OCI-LY1 (cell line): ENCODE measurements around the gene CGB3.

Experiments
- H2AFZ ChIP-seq: fragments of 200-600 bp; sonication (generic), shearing (Covaris generic); 2 replicates; pipeline ENCODE4 v1.6.0; 2014; ENCODE audit warnings: antibody characterized with exemption, mild to moderate bottlenecking, low read length
- H3F3A ChIP-seq: fragments of 200-600 bp; sonication (generic), shearing (Covaris generic); 2 replicates; pipeline ENCODE4 v1.6.0; 2014; ENCODE audit warnings: mild to moderate bottlenecking, antibody characterized with exemption, low read length, moderate library complexity; ENCODE audit not compliant: insufficient read depth
- H3K27ac ChIP-seq: fragments of 200-600 bp; sonication (generic); 2 replicates; pipeline ENCODE4 v1.5.1; 2014; ENCODE audit warnings: low read length, mixed run types, mild to moderate bottlenecking, low read depth; ENCODE audit not compliant: poor library complexity, severe bottlenecking
- H3K27me3 ChIP-seq: fragments of 200-600 bp; sonication (generic); 2 replicates; pipeline ENCODE4 v1.6.0; 2014; ENCODE audit warnings: antibody characterized with exemption, mild to moderate bottlenecking, low read length, moderate library complexity; ENCODE audit not compliant: insufficient read depth
- H3K36me3 ChIP-seq: fragments of 200-600 bp; sonication (generic); 2 replicates; pipeline ENCODE4 v1.6.1; 2014; ENCODE audit warnings: mild to moderate bottlenecking, antibody characterized with exemption, low read length, moderate library complexity, mixed read lengths; ENCODE audit not compliant: insufficient read depth
- H3K4me1 ChIP-seq: fragments of 200-600 bp; sonication (generic); 2 replicates; pipeline ENCODE4 v1.5.1; 2014; ENCODE audit warnings: mild to moderate bottlenecking, low read length, moderate library complexity; ENCODE audit not compliant: insufficient read depth, severe bottlenecking
- H3K4me2 ChIP-seq: fragments of 200-600 bp; sonication (generic), shearing (Covaris generic); 2 replicates; pipeline ENCODE4 v1.6.1; 2014; ENCODE audit warnings: low read length
- H3K4me3 ChIP-seq: fragments of 200-600 bp; sonication (generic); 2 replicates; pipeline ENCODE4 v1.5.1; 2014; ENCODE audit warnings: low read length, low read depth, mild to moderate bottlenecking, mixed read lengths; ENCODE audit not compliant: poor library complexity, severe bottlenecking
- H3K79me2 ChIP-seq: fragments of 200-600 bp; shearing (Covaris generic); 2 replicates; pipeline ENCODE4 v1.6.1; 2016; ENCODE audit warnings: mixed run types, low read length, mixed read lengths; ENCODE audit not compliant: insufficient read depth
- H3K9ac ChIP-seq: fragments of 200-600 bp; sonication (generic), shearing (Covaris generic); 2 replicates; pipeline ENCODE4 v1.6.1; 2014; ENCODE audit warnings: mild to moderate bottlenecking, low read length, mixed read lengths
- H3K9me2 ChIP-seq: fragments of 200-600 bp; sonication (generic), shearing (Covaris generic); 2 replicates; pipeline ENCODE4 v1.6.1; 2014; ENCODE audit warnings: low read depth, mild to moderate bottlenecking, low read length, mixed read lengths
- H3K9me3 ChIP-seq: fragments of 200-600 bp; shearing (Covaris generic); 2 replicates; pipeline ENCODE4 v1.6.1; 2014; ENCODE audit warnings: low read length, mixed read lengths
- H4K20me1 ChIP-seq: fragments of 200-600 bp; sonication (generic), shearing (Covaris generic); 2 replicates; pipeline ENCODE4 v1.6.0; 2016; ENCODE audit warnings: mild to moderate bottlenecking, low read length; ENCODE audit not compliant: insufficient read depth
- EZH2 ChIP-seq: fragments of 200-600 bp; sonication (generic), shearing (Covaris generic); IDR thresholded peaks from 2 replicates; pipeline ENCODE4 v1.8.0; 2017; ENCODE audit warnings: borderline replicate concordance, mixed run types, mild to moderate bottlenecking, antibody characterized with exemption, low read length, moderate library complexity, mixed read lengths
- TF ChIP-seq, protein P1 (sequence below): fragments of 200-600 bp; sonication (generic), shearing (Covaris generic); IDR thresholded peaks from 2 replicates; pipeline ENCODE4 v1.5.1; 2017; ENCODE audit warnings: mild to moderate bottlenecking, antibody characterized with exemption, low read length, moderate library complexity, mixed read lengths

CGB3 gene

DNA sequence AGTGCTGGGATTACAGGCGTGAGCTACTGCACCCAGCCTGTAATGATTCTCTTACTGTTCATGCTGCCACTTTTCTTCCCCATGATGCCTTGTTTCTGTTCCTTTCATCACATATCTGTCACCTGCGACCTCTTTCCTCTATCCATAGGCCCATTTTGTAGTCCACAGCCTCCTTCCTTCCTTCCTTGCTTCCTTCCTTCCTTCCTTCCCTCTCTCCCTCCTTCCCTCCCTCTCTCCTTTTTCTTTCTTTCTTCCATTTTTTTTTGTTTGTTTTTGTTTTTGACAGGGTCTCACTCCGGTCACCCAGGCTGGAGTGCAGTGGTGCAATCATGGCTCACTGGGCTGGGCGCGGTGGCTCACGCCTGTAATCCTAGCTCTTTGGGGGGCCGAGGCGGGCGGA lies 35.3 kb downstream of the CGB3 start:
- Histone ChIP-seq H2AFZ (no peak overlapping the region), H3K9me2 (no peaks in the 10 kb centered on the region), H3K27ac (no peak overlapping the region), H3K4me2 (no peak overlapping the region), H3K4me3 (no peak overlapping the region), H3K9ac (no peak overlapping the region), H3F3A (no peaks in the 10 kb centered on the region), H3K9me3 (no peaks in the 10 kb centered on the region), H3K27me3 (no peaks in the 10 kb centered on the region), H4K20me1 (no peaks in the 10 kb centered on the region), H3K4me1 (peaks cover 24% of the 10 kb centered on the region), H3K36me3 (peaks cover 34% of the 10 kb centered on the region), H3K79me2 (peaks cover 6% of the 10 kb centered on the region; the same call in 1 of the 2 replicates)
- TF ChIP-seq, protein P1, sequence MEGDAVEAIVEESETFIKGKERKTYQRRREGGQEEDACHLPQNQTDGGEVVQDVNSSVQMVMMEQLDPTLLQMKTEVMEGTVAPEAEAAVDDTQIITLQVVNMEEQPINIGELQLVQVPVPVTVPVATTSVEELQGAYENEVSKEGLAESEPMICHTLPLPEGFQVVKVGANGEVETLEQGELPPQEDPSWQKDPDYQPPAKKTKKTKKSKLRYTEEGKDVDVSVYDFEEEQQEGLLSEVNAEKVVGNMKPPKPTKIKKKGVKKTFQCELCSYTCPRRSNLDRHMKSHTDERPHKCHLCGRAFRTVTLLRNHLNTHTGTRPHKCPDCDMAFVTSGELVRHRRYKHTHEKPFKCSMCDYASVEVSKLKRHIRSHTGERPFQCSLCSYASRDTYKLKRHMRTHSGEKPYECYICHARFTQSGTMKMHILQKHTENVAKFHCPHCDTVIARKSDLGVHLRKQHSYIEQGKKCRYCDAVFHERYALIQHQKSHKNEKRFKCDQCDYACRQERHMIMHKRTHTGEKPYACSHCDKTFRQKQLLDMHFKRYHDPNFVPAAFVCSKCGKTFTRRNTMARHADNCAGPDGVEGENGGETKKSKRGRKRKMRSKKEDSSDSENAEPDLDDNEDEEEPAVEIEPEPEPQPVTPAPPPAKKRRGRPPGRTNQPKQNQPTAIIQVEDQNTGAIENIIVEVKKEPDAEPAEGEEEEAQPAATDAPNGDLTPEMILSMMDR: no peak
- TF ChIP-seq EZH2: no peak

DNA sequence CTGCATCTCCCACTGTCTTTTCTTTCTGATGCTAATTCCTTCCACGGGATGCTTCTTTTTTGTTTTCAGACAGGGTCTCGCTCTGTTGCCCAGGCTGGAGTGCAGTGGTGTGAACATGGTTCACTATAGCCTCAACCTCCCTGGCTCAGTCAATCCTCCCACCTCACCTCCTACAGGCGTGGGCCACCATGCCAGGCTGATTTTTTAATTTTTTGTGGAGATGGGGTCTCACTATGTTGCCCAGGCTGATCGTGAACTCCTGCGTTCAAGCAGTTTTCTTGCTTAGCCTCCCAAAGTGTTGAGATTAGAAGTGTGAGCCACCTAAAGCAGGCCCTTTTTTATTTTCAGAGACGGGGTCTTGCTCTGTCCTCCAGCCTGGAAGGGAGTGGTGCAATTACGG lies 35.8 kb downstream of the CGB3 start:
- no peak overlapping the region for H2AFZ ChIP-seq
- H3K27me3 ChIP-seq: no peaks in the 10 kb centered on the region
- peaks cover 37% of the 10 kb centered on the region for H3K36me3 ChIP-seq
- no peaks in the 10 kb centered on the region for H3K9me3 ChIP-seq
- H3K9me2 ChIP-seq: no peaks in the 10 kb centered on the region
- no peak overlapping the region for H3K4me2 ChIP-seq
- H4K20me1 ChIP-seq: no peaks in the 10 kb centered on the region
- peak overlapping the region; percentile 70 for H3K27ac ChIP-seq
- H3K9ac ChIP-seq: no peak overlapping the region
- H3K79me2 ChIP-seq: 0 out of 2 replicates have a peak, but pooled peaks cover 6% of the 10 kb centered on the region
- H3F3A ChIP-seq: no peaks in the 10 kb centered on the region
- no peak for TF ChIP-seq EZH2
- TF ChIP-seq, protein P1: no peak
- H3K4me1 ChIP-seq: peaks cover 24% of the 10 kb centered on the region
- H3K4me3 ChIP-seq: no peak overlapping the region

- Histone ChIP-seq H3K9ac (no peak overlapping the region), H3K27ac (peak overlapping the region; percentile 70), H3F3A (no peaks in the 10 kb centered on the region), H3K4me2 (no peak overlapping the region), H3K36me3 (peaks cover 46% of the 10 kb centered on the region), H4K20me1 (no peaks in the 10 kb centered on the region), H2AFZ (no peak overlapping the region), H3K4me3 (no peak overlapping the region), H3K9me3 (no peaks in the 10 kb centered on the region), H3K79me2 (0 out of 2 replicates have a peak, but pooled peaks cover 4% of the 10 kb centered on the region), H3K9me2 (no peaks in the 10 kb centered on the region), H3K27me3 (no peaks in the 10 kb centered on the region), H3K4me1 (peaks cover 24% of the 10 kb centered on the region)
- TF ChIP-seq EZH2: no peak
- TF ChIP-seq, protein P1: peak; percentile 27; the same call in 1 of the 2 replicates
These were observed 36.8 kb downstream of the CGB3 start for GRCh38 chr19:48987323-48987722.
